Keratinocyte (primary cell): ENCODE results near the gene PAX7. TPM values are rescaled to one million over a fixed set of nuclear protein-coding genes. Genes with fewer than 3 reads are reported as not detected.
A peak's percentile ranks its signal among the peaks of the same experiment; 100 is the strongest.

Experiments used
- DNase-seq: peaks from one replicate; pipeline ENCODE4 v3.0.0-alpha.2; 2011; ENCODE audit warnings: low read depth, missing footprints, low spot score
- FAIRE-seq: peaks from 2 replicates; lab custom pipeline; 2011; peaks lifted over from hg19 to GRCh38; lab: Jason Lieb, UNC
- H2AFZ ChIP-seq: 2 replicates; pipeline ENCODE4 v1.6.0; 2012; ENCODE audit warnings: low read length, control low read depth, inconsistent platforms; ENCODE audit not compliant: control insufficient read depth
- H3K27ac ChIP-seq: 2 replicates; pipeline ENCODE4 v1.5.1; 2011; ENCODE audit warnings: low read length; ENCODE audit not compliant: control insufficient read depth, insufficient read depth
- H3K27me3 ChIP-seq: 3 replicates; pipeline ENCODE4 v1.6.0; 2011; ENCODE audit warnings: low read length; ENCODE audit not compliant: control insufficient read depth, insufficient read depth; ENCODE audit errors: extremely low read depth
- H3K36me3 ChIP-seq, 2 experiments: 2 replicates in 1 of 2; 3 replicates in 1 of 2; pipeline ENCODE4 v1.5.1; 2011; ENCODE audit warnings: low read length in 2 of 2, mild to moderate bottlenecking in 1 of 2; ENCODE audit not compliant: control insufficient read depth in 2 of 2, insufficient read depth in 2 of 2; ENCODE audit errors: extremely low read depth in 1 of 2
- H3K4me1 ChIP-seq: 3 replicates; pipeline ENCODE4 v1.5.1; 2011; ENCODE audit warnings: low read length; ENCODE audit not compliant: control insufficient read depth, insufficient read depth; ENCODE audit errors: extremely low read depth
- H3K4me2 ChIP-seq: 3 replicates; pipeline ENCODE4 v1.6.0; 2011; ENCODE audit warnings: low read depth, low read length; ENCODE audit not compliant: control insufficient read depth, insufficient read depth; ENCODE audit errors: extremely low read depth
- H3K4me3 ChIP-seq, 3 experiments: fragments of 200-600 bp in 1 of 3; sonication (generic) in 1 of 3; 2 replicates in 2 of 3; 3 replicates in 1 of 3; pipeline ENCODE4 v1.5.1; 2011 to 2016; ENCODE audit warnings: low read length in 3 of 3, mild to moderate bottlenecking in 3 of 3, control low read depth in 2 of 3, inconsistent platforms in 1 of 3, low read depth in 1 of 3, mixed read lengths in 1 of 3, mixed run types in 1 of 3, moderate library complexity in 1 of 3; ENCODE audit not compliant: control insufficient read depth in 2 of 3, insufficient read depth in 2 of 3; ENCODE audit errors: extremely low read depth in 1 of 3
- H3K79me2 ChIP-seq: 2 replicates; pipeline ENCODE4 v1.6.0; 2012; ENCODE audit warnings: low read length; ENCODE audit not compliant: control insufficient read depth, insufficient read depth
- H3K9ac ChIP-seq: 3 replicates; pipeline ENCODE4 v1.6.0; 2011; ENCODE audit warnings: low read length; ENCODE audit not compliant: control insufficient read depth, insufficient read depth; ENCODE audit errors: extremely low read depth
- H3K9me1 ChIP-seq: 3 replicates; pipeline ENCODE4 v1.6.0; 2011; ENCODE audit warnings: low read length; ENCODE audit not compliant: control insufficient read depth, insufficient read depth; ENCODE audit errors: extremely low read depth
- H3K9me3 ChIP-seq: 2 replicates; pipeline ENCODE4 v1.5.1; 2012; ENCODE audit warnings: low read depth, low read length; ENCODE audit not compliant: control insufficient read depth
- H4K20me1 ChIP-seq: 3 replicates; pipeline ENCODE4 v1.6.0; 2011; ENCODE audit warnings: low read length; ENCODE audit not compliant: control insufficient read depth, insufficient read depth; ENCODE audit errors: extremely low read depth
- CTCF ChIP-seq, 3 experiments: IDR thresholded peaks in 1 of 3; conservative IDR thresholded peaks in 1 of 3; optimal IDR thresholded peaks in 1 of 3; 2 replicates in 2 of 3; 3 replicates in 1 of 3; pipeline versions ENCODE3 to v1.5.1; 2011; ENCODE audit warnings: low read length in 3 of 3, mild to moderate bottlenecking in 3 of 3, moderate library complexity in 2 of 3, control low read depth in 1 of 3, inconsistent platforms in 1 of 3; ENCODE audit not compliant: insufficient read depth in 2 of 3; ENCODE audit errors: extremely low read depth in 1 of 3
- EZH2 ChIP-seq: IDR thresholded peaks from one replicate; pipeline ENCODE4 v1.6.1; 2012; ENCODE audit warnings: inconsistent platforms, mild to moderate bottlenecking, low read length, moderate library complexity
- dilution Hi-C: fragments of 300-500 bp; cut with MboI; formaldehyde crosslinking; loops from one replicate; pipeline ENCODE4 v1.7.0; 2020; ENCODE audit warnings: low sequenced_read_pairs; ENCODE audit not compliant: extremely low pct_ligation_motif_present
- polyA plus RNA-seq, 5 experiments: library from polyadenylated mRNA; depleted of rRNA in 3 of 5; stranded (reverse) in 3 of 5; stranded (forward) in 1 of 5; unstranded in 1 of 5; fragments of >200 nt; gene quantifications; 1 replicate in 1 of 5; 2 replicates in 3 of 5; 3 replicates in 1 of 5; pipeline versions ENCODE4 v1.2.1 to v1.2.3, GENCODE V29; 2011 to 2012; ENCODE audit warnings: missing spikeins in 2 of 5, low read depth in 1 of 5, low replicate concordance in 1 of 5

PAX7 gene
- polyA plus RNA-seq, 1 donor (not counting 4 experiments of a cell fraction or from before 2014, with no cell fraction given) = not detected

- H3K9me3 ChIP-seq = no peaks in the 10 kb centered on the region
- no peak overlapping the region for H3K4me3 ChIP-seq
- no peak overlapping the region for H3K27ac ChIP-seq
- H3K4me1 ChIP-seq = peaks cover 9% of the 10 kb centered on the region
- H3K4me2 ChIP-seq = no peak overlapping the region
- FAIRE-seq (no peak), DNase-seq (no peak)
- H3K79me2 ChIP-seq = no peaks in the 10 kb centered on the region
- H3K27me3 ChIP-seq = peaks cover 100% of the 10 kb centered on the region
- no peak overlapping the region for H2AFZ ChIP-seq
- H3K9ac ChIP-seq = no peak overlapping the region
- H3K36me3 ChIP-seq = no peaks in the 10 kb centered on the region
- dilution Hi-C loops = no loop called here
- no peaks in the 10 kb centered on the region for H3K9me1 ChIP-seq
- TF ChIP-seq CTCF (optimal IDR thresholded peaks at IDR 0.05 in 1 of 3, IDR thresholded peaks at IDR 0.05 in 1 of 3, conservative IDR thresholded peaks at IDR 0.05 in 1 of 3; ENCODE audit: extremely low read depth in 1 of 3, insufficient read depth in 2 of 3, low read length in 3 of 3) (no peak), EZH2 (peak; percentile 48)
- H4K20me1 ChIP-seq = no peaks in the 10 kb centered on the region
Measured at GRCh38 chr1:18635070-18635577, 4.5 kb downstream of the PAX7 start.

- peak; percentile 51 for FAIRE-seq
Measured at GRCh38 chr1:18635891-18636595, 5.4 kb downstream of the PAX7 start.

More at GRCh38 chr1:18635891-18636595, 5.4 kb downstream of the PAX7 start:
- Histone ChIP-seq H3K27ac (no peak overlapping the region), H3K9me1 (no peaks in the 10 kb centered on the region), H3K79me2 (no peaks in the 10 kb centered on the region), H3K36me3 (no peaks in the 10 kb centered on the region), H3K4me1 (peaks cover 9% of the 10 kb centered on the region), H4K20me1 (no peaks in the 10 kb centered on the region), H3K9ac (no peak overlapping the region), H2AFZ (no peak overlapping the region), H3K9me3 (no peaks in the 10 kb centered on the region), H3K4me3 (no peak overlapping the region), H3K4me2 (no peak overlapping the region), H3K27me3 (peaks cover 100% of the 10 kb centered on the region)
- peak; percentile 5 for DNase-seq
- TF ChIP-seq EZH2 = peak; percentile 93
- peak in 2 of 3 experiments; percentile 1 to 5 for TF ChIP-seq CTCF (optimal IDR thresholded peaks at IDR 0.05 in 1 of 3, IDR thresholded peaks at IDR 0.05 in 1 of 3, conservative IDR thresholded peaks at IDR 0.05 in 1 of 3; ENCODE audit: extremely low read depth in 1 of 3, insufficient read depth in 2 of 3, low read length in 3 of 3)
- dilution Hi-C loops = no loop called here
